ENCODE measurements around the gene FIS1.

DNA sequence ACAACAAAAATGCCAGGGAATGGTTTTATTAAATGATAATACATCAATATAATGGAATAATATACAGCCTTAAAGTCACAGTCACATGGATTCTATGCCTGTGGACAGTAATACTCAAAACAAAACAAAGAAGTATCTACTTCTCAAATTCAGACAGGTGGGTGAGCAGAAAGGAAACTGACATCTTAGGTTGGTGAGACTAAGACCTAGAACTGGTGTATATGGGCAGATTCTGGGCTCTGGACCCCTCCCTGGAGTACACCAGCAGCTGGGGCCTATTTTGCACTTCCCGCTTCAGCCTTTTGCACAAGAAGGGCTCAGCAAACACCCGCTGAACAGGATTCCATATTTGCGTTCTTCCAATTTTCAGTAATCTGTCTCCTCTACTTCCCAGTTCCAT is 5.4 kb upstream of the FIS1 start:
- no peak for TF ChIP-seq CTCF (IDR thresholded peaks at IDR 0.05; ENCODE audit: borderline replicate concordance, extremely low read depth, low read length, poor library complexity, severe bottlenecking)
- no peak for TF ChIP-seq EZH2 (IDR thresholded peaks at IDR 0.05; ENCODE audit: borderline replicate concordance, low read depth, low read length, severe bottlenecking)

Measured in DND-41 (cell line).